GM04504 (cell line): ENCODE results near the gene MAP4K2.
"Not testable (repeated sequence)": the region's sequence is repeated elsewhere in the genome, so short reads cannot be mapped to it uniquely, and the experiment has no call there.

Experiments used
- DNase-seq: peaks from one replicate; pipeline ENCODE4 v3.0.0-alpha.2; 2012; ENCODE audit warnings: low read depth

The MAP4K2 gene

DNA sequence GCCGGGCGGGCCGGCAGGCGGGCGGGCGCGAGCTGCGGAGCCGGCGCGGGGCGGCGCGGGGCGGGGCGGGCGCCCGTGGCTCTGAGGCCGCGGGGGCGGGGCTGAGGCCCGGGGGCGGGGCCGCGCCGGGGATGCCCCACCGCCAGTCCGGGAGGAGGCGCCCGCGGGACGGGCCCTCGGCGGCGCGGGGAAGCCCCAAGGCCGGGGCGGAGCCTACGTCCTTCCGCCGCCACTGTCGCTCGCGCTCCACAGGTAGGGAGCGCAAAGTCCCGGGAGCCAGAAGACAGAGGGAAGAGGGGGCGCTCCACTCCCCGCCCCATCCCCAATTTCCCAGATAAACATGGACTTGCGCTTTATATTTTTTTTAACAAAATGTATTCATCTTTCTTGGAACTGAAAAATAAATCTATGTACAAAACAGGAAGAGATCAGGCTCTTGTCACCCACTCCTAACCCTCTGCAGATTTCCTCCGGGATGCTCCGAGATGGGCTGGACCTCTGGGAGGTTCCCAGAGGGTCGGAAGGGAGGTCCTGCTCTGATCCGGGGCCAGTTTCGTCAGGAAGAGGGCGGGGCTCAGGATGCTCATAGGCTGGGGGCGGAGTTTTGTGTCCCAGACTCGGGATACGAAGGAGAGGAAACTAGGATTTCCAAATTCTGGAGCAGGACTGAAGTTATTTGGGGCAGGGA, at the start of gene MAP4K2:
MAP4K2 (minus strand) TSS at position 57 of the 688 bp plus-strand sequence. CDS start 65 bp downstream, outside the sequence.
- DNase-seq, result peak; percentile 49

DNA sequence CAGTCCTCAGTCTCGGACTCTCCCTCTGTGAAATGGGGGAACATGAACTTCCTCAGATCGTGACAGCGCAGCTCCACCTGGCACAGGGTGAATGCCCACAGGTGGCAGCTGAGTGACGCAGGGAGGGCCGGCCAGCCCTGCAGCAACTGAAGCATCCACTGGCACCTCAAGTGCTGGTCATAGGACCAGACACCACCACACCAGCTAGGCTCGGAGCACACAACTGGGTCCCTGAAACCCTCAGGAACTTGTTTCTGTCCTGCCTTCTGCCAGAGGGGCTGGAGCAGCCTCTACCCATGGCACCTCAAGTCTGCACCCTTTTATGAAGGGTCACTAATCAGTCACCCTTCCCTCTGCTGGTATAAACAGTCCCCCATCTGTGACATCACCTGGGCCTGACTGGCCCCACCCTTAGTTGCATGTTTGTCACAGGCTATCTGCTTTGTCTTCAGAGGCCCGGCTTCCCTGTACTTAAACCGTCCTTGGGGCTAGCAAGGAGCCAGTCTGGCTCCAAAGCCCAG, 48.9 kb upstream of the MAP4K2 start:
- no peak for DNase-seq

DNA sequence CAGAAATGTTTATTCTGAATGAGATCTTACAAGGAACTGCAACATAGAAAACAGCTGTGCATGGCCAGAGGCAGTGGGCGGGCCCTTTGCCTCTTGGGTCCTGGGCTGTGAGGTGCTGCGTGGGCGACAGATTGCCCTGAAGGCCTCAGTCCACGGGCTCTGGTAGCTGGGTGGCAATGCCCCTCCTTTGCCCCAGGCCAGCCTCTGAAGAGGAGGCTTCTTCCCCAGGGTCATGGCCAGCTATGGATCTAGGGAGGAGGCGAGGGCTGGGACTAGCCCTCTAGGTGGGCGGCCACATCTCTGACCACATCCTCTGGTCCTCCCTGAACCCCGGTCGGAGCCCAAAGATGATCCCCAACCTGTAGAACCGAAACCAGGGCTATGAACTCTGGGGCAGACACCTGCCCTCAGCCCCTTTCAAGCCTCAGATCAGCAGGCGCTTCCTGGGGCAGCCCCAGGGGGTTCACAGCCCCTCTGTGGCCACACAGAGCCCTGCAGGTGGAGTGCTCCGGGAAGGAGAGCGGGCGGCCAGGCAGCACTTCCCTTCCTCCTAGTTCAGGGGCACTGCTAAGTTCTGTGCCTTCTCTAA, 48.1 kb upstream of the MAP4K2 start:
- DNase-seq, result no peak

DNA sequence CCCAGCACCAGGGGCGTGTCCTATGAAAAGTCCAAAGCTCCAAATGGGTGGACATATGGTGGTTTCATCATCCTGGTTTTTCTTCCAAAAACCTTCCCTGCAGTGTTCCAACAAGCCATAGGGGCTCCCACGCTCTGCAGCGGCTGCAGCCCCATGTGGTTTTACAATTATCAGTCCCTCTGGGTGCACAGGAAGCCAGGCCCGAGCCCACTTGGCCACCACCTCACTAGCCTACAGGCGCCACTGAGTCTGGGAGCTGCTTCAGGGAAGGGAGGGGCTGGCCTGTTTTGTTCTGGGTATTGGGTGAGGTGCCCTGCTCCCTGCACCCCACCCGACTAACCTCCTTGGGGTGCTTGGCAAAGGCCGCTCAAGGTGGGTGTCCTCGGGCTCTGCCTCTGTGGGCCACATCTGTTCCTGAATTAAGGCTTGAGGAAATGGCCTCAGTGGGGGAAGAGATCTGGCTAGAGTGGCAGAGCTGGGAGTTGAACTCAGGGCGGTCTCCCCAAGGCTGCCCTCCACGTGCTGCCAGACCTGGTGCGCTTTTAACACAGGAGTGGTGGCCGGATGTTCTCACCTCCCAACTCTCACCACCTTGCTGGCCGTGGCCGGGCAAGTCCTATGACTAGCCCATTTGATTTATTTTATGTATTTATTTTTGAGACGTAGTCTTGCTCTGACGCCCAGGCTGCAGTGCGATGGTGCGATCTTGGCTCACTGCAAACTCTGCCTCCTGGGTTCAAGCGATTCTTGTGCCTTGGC, 46.8 kb upstream of the MAP4K2 start:
- DNase-seq, result no peak

DNA sequence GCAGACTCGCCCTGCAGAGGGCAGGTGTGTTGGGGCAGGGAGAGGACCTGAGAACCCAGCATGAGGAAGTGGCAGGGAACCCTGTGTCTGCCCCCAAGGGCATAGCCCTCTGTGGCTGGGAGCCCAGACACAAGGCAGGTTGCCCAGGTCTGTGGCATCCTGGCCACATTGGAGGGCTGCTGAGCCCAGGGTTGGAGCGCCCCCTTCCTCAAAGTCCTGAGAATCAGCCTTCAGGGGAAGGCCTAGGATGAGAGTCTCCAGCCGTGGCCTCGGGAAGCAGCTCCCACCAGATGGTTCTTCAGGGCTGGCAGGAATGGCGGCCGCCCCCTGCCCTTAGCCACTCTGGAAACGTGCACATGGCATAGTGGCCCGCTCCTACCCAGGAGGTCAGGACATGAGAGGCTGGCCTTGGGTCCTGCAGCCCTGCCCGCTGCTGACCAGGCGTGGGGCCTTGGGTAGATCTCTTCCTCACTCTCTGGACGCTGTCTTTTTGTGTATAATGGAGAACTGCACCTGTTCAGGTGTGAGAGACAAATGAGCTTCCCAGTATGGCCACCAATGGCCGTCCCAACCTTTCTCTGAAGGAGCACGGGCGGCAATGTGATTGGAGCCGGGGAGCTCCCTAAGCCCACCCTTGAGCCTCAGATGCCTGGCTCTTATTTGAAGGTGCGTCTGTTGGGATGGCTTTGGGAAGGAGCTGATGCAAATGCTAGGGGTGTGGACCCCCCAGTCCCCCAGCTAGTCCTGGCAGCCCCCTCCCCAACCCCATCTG, 46.0 kb upstream of the MAP4K2 start:
- DNase-seq, result no peak

DNA sequence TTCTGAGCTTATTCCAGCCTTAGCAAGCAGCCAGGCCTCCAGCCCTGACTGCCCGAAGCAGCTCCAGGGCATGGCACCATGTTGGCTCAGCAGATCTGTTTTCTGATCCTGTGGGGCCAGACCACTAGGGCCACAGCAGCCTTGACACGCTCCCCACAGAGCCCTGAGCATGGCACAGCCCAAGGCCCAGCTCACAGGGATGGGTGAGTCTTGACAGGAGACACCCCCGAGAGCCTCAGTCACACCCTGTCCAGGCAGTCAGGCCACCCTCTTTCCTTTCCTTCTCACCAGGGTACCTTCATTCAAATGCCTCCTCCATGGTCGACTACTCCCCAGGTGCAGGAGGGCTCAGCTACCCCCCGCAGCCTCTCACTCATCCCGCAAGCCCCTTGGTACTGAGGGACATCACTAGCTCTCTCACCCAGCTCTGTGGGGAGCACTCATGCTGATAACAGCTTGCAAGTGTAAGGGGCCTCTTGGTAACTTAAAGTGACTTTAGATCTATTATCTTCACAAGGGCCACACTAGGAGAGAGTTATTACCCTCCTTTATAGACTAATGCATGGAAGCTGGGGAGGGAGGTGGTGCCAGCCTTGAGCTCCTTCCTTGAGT, 45.3 kb upstream of the MAP4K2 start:
- no peak for DNase-seq

DNA sequence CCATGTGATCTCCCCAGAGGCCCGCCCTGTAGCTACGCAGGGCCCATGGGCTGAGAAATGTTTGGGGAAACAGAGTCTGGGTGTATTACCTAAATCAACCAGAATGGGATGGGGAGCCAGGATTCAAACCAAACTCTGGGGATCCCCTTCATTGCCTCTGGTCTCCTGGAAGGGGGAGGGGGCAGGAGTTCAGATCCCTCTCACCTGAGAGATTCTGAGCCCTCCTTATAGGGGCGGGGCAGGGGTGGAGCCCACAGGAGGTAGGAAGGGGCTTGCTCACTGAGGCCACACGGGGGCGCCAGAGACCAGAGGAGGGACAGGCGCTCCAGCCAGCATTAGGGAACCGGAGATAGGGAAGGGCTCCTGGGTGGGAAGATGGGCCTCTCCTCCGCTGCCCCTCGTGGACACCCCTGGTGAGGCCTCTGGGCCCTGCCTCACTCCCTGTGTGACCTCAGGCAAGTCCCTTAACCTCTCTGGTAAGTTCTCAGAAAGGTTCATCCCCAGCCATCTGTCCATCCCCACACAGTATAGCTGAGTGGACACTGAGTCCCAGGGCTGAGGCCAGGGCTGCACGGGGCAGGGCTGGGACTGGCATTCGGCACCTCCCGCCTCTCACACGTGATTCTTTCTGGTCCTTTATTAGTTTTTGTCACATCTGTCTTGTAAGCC, 44.1 kb upstream of the MAP4K2 start:
- peak; percentile 67 for DNase-seq

DNA sequence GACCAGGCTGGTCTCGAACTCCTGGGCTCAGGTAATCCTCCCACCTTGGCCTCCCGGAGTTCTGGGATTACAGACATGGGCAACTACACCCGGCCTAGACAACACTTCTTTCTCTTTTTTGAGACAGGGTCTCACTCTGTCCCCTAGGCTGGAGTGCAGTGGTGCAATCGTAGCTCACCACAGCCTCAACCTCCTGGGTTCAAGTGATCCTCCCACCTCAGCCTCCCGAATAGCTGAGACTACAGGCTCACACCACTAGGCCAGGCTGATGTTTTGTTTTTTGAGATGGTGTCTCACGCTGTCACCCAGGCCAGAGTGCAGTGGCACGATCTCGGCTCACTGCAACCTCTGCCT, 42.7 kb upstream of the MAP4K2 start:
- DNase-seq, result not testable (repeated sequence)

DNA sequence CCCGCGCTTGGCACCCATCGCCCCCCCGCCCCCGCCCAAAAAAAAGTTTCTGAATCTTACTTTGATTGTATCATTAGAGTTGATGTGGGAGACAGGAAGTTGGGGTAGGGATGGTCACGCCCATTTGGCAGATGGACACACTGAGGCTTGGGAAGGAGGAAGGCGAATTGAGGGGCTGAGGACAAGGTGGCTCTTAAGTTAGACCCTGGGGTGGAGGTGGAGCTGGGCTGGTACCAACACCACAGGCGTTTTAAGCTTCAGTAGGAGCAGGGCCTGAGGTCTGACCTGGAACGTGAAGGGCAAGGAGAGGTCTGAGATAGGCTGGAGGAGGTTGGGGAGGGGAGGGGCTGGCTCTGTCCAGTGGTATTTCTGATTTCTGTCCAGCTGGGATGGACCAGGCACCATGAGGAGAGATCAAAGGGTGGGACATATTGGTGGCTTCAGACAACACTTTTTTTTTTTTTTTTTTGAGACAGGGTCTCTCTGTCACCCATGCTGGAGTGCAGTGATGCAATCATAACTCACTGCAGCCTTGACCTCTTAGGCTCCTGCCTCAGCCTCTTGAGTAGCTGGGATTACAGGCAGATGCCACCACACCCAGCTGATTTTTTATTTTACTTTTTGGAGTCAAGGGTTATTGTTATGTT, 42.2 kb upstream of the MAP4K2 start:
- DNase-seq, result no peak

DNA sequence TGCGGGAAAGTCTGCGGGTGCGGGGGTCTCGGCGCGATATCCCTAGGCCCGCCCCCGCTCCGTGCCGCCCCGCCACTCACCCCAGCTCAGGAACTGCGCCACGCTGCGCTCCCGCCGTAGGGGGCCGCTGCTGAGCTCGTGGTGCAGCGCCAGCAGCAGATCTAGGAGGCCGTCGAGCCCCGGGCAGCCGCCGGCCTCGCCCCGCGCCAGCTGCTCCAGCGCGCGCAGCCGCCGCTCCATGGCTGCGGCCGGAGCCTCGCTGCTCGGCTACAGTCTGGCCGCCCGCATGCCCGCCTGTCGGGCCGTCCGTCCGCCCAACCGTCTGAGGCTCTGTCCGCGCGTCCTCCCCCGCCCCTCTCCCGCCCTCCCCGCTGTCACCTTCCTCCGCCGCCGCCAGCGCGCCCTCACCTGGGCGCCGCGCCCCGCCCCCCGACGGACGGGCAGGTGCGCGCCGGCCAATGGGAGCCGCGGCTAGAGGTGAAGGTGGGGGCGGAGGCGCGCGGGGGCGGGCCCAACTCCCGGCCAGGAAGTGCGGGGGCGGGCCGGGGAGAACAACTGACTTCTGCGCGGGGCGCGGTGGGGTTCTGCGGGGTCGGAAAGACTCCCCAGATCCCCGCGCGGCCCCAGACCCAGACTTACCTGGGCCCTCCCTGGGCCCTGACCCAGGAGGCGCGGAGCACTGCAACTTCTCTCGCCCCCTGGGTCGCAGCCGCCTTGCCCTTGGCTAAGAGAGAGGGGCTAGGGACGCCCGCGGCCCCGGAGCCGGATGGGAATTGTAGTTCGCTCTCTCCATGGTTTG, 41.5 kb upstream of the MAP4K2 start, which contains the start of gene CDC42BPG:
CDC42BPG (minus strand) TSS at position 324 of the 799 bp plus-strand sequence; CDS start at position 240, 84 bp downstream.
- DNase-seq, result no peak

DNA sequence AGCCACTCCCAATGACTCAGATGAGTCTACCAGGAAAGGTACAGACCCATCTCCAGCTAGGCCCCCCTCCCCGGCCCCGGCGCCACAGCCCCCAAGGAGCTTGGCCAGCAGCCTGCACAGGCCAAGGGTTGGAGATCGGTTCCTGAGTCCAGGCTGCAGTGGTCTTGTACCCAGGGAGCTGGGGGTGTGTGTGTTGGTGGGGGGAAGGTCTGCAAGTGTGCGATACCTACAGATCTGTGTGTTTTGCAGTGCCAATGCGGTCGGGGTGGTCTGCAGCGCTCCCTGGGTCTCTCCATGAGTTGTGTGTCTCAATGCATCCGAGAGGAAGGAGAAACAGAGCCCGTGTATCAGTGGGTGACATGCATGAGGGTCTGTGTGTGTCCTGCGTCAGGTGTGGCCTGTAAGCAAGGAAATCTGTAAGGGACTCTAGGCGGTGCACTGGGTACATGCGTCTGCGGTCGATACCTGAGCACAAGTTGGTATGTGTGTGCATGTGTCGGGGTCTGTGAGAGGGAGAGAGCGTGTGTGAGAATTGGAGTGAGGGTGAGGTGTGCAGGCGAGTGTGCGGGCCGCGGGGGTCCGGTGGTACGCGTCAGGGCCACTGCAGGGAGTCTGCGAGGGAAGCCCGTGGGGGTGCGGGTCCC, 40.8 kb upstream of the MAP4K2 start:
- DNase-seq, result no peak

DNA sequence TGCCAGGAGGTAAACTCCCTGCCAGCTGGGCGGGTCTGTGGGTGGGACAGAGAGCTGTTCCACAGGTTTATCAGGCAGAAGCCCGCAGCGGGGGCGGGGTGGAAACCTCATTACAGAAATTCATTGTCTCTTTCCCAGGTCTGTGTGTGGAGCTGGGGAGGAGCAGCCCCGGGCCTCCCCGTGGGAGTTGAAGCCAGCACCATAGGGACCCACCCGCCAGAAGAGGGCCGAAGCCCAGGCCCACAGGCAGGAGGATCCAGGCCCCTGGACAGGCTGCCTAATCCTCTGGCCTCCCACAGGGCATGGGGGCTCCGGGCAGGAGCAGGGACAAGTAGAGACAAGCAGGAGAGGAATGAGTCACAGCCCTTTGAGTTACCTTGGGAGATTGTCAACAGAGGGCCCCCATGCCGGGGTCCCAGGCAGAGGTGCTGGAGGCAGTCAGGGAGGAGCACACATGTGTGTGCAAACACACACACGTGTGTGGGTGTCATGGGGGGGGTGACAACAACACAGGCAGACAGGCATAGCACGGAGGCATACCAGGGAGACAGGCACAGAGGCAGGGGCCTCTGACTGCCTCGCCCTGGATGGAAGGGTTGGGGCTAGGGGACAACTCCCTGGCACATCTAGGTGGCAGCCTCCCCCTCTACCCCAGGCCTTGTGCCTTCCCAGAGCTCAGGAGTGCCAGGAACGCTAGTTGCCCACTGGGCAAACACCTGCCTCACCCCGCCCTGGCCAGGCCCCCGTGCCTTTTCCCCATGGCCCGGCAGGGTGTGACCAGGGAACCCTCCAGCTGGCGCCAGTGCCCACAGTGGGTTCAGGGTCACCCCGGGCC, 40.1 kb upstream of the MAP4K2 start:
- DNase-seq, result no peak

DNA sequence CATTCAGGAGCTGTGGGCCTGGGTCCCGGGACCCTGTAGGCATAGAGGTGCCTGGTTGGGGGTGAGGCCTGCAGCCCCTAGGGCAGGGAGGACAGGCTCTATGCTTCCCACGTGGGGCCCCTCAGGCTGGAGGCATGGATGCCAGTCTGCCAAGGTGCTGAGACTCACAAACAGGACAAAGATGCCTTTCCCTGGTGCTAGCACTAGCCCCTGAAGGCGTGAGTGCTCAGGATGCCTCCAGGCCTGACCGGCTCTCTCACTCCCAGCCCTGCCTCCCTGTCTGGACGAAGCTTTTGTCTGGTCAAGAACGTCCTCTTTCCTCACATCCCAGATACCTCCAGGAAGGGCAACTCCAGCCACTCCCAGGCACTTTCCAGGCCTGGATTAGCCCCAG, 39.3 kb upstream of the MAP4K2 start:
- DNase-seq, result no peak

DNA sequence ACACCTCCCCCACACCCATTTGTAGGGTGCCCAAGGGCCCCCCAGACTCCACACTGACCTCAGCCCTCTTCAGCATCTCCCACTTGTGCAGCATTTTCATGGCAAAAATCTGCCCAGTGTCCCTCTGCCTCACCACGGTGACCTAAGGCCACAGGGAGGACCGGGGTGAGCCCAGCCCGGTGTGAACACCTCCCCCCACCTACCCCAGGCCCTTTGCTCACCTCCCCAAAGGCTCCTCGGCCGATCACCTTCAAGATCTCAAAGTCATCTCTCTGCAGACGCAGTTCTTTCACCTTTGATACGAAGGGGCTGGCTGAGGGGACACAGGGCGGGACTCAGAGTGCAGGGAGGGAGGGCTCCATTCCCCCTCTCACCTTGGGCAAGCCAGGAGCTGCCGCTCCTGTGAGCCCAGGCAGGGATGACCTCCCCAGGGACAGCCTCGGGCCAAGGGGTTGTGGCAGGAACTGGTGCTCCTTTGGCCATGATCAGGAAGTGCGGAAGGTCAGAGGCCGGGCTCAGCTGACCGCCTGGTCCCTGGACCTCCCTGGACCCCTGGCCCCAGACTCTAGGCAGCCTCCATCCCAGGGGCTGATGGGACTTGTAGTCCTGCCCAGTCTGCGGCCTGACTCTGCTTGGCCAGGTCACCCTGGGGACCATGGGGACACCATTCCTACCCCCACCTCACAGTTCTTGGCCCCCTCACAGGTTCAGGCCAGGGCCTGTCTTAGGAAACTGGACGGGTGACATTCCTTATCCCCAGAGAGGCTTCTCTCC, 38.8 kb upstream of the MAP4K2 start:
- DNase-seq, result no peak

DNA sequence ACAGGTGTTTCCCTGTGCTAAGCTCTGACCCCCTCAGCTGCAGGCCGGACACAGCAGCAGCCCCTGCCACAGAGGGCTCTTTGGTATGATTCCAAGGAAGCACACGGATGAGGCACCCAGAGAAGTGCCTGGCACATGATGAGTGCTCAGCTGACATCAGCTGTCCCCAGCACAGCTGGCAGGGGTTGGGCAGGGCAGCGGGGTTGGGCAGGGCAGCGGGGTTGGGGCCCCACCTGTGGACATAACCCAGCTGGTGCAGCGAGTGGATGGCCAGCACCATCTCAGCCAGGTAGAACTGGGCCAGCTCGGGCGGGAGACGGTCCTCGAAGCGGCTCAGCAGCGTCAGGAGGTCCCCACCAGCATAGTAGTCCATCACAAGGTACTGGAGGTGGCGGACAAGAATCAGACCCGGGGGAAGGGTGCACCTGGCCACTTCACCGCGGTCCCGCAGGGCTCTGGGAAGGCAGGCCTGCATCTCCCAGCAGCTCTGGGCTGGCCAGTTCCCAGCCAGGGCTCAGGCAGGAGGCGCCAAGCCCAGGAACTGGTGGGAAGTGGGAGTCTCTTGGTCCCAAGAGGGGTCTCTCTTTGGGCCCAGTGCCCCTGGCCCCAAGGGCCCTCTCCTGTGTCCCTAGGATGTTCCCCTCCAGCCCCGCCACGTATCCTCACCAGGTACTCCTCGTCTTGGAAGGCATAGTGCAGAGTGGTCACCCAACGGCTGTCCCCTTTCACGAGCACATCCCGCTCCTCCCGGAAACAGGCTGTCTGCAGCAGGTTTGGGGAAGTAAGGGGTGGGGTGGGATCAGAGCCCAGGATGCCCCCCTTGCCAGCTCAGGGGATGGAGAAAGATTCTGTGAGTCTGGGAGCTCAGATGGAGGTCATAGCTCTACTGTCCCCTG, 37.1 kb upstream of the MAP4K2 start:
- no peak for DNase-seq

DNA sequence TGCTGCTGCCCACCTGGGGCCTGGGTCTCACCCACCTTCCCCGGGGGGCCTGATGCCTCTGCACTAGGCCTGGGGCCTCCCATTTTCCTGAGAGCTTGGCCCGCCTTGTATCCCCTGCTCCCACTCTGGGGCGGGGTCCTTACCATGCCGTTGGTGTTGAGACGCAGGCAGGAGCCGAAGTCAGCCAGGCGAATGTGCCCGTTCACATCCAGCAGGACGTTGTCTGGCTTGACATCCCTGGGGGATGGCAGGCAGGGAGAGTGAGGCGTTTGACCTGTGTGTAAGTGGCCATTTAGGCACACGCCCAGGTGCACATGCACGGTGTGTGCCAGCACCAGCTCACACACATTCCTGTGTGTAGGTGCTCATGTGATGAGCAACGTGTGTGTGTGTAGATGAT, 36.3 kb upstream of the MAP4K2 start:
- DNase-seq, result no peak
